ENCODE results near the gene UBE3B.

UBE3B gene

DNA sequence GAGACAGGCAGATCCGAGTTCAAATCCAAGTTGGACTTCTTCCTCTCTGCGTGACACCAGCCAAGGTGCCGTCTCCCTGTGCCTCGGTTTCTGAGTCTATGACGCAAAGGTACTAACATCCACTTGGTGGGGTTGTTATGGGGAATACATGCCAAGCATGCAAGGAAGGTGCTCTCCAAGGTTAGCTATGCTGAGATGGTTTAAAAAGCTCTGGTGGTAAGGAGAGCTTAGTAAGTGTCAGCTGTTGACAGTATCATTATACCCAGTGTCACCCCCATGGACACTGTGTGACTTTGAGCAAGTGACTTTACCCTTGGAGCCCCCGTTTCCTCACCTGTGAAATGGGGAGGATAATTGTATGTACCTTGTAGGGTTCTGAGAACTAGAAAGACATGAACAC is 73.7 kb downstream of the UBE3B start:
- no peak for DNase-seq (ENCODE audit: extremely low spot score)
- POLR2A ChIA-PET: no interaction called here
- CTCF ChIA-PET: interaction anchor here (0.7 to 2.1 kb wide), 5 partner anchors 10 to 294 kb away, joined by 3 to 8 read pairs (median 3); no protein-coding TSS in a partner anchor
- no peak for TF ChIP-seq CTCF (IDR thresholded peaks at IDR 0.05; ENCODE audit: control extremely low read depth, extremely low read depth, low read depth, missing control alignments)

DNA sequence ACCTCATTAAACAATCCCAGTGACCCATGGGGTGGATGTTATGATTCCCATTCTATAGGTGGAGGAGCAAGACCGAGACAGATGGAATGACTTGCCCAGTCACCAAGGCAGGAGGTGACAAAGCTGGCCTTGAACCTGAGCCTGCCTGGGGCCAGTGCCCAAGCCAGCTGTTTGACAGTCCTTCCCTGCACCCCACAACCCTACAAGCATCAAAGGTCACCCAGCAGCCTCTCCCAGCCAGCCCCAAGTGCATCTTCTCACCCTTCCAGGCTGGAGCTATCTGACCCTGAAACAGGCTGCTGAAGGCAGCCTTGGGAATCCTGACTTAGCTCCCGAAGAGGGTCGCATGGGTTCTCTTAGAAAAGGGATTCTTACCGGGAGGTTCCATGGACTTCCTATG is 75.5 kb downstream of the UBE3B start:
- ChIA-PET CTCF (interaction anchor here (1.0 to 2.1 kb wide), 4 partner anchors 12 to 44 kb away, joined by 3 to 8 read pairs (median 4); no protein-coding TSS in a partner anchor), POLR2A (no interaction called here)
- DNase-seq (ENCODE audit: extremely low spot score): no peak
- no peak for TF ChIP-seq CTCF (IDR thresholded peaks at IDR 0.05; ENCODE audit: control extremely low read depth, extremely low read depth, low read depth, missing control alignments)

DNA sequence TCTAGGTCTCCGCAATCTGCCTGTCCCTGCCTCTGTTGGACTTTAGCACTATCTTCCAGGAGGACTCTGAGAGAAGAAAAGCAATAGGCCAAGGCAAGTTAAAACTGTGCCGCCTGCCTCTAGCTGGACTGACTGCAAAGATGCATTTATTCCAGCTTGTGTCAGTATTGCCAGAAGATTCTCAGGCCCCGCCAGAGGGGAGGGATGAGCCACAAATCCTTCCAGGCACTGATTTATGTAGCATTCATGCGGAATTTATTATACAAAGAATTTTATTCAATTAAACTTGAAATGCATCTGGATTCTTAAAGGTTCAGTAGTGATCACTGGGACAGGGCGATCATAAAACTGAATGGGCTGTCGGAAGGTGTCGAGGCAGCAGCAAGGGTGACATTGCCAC is 76.0 kb downstream of the UBE3B start:
- DNase-seq (ENCODE audit: extremely low spot score): no peak
- TF ChIP-seq CTCF (IDR thresholded peaks at IDR 0.05; ENCODE audit: control extremely low read depth, extremely low read depth, low read depth, missing control alignments): no peak
- POLR2A ChIA-PET: no interaction called here
- CTCF ChIA-PET: interaction anchor here (1.3 to 2.1 kb wide), 2 partner anchors 16 to 44 kb away, joined by 3 to 8 read pairs; no protein-coding TSS in a partner anchor

GRCh38 chr12:109553906-109554500 is 76.6 kb downstream of the UBE3B start:
- TF ChIP-seq CTCF (IDR thresholded peaks at IDR 0.05; ENCODE audit: control extremely low read depth, extremely low read depth, low read depth, missing control alignments): no peak
- POLR2A ChIA-PET: no interaction called here
- CTCF ChIA-PET: no interaction called here
- no peak for DNase-seq (ENCODE audit: extremely low spot score)

- no peak for TF ChIP-seq CTCF (IDR thresholded peaks at IDR 0.05; ENCODE audit: control extremely low read depth, extremely low read depth, low read depth, missing control alignments)
- CTCF ChIA-PET: no interaction called here
These were observed 77.3 kb downstream of the UBE3B start for GRCh38 chr12:109554761-109555160.

GRCh38 chr12:109555431-109556315 is 78.2 kb downstream of the UBE3B start:
- DNase-seq (ENCODE audit: extremely low spot score): no peak
- CTCF ChIA-PET: interaction anchor here (0.7 kb wide), 2 partner anchors 8 to 31 kb away, joined by 3 read pairs; no protein-coding TSS in a partner anchor
- POLR2A ChIA-PET: no interaction called here
- no peak for TF ChIP-seq CTCF (IDR thresholded peaks at IDR 0.05; ENCODE audit: control extremely low read depth, extremely low read depth, low read depth, missing control alignments)

More at GRCh38 chr12:109554761-109555160, 77.3 kb downstream of the UBE3B start:
- POLR2A ChIA-PET: no interaction called here
- no peak for DNase-seq (ENCODE audit: extremely low spot score)
